ENCODE measurements around the gene EPHA8. TPM values are rescaled to one million over a fixed set of nuclear protein-coding genes. Genes with fewer than 3 reads are reported as not detected.

EPHA8 gene
- total RNA-seq, 2 experiments from 2014 or later: not detected

GRCh38 chr1:22534951-22535350 lies 28.3 kb upstream of the EPHA8 start:
- ChIA-PET POLR2A (no interaction called here), CTCF (no interaction called here)

GRCh38 chr1:22535399-22535798 lies 27.9 kb upstream of the EPHA8 start:
- ChIA-PET POLR2A (no interaction called here), CTCF (no interaction called here)

- ChIA-PET POLR2A (no interaction called here), CTCF (no interaction called here)
These were observed 26.8 kb upstream of the EPHA8 start for GRCh38 chr1:22536506-22536905.

DNA sequence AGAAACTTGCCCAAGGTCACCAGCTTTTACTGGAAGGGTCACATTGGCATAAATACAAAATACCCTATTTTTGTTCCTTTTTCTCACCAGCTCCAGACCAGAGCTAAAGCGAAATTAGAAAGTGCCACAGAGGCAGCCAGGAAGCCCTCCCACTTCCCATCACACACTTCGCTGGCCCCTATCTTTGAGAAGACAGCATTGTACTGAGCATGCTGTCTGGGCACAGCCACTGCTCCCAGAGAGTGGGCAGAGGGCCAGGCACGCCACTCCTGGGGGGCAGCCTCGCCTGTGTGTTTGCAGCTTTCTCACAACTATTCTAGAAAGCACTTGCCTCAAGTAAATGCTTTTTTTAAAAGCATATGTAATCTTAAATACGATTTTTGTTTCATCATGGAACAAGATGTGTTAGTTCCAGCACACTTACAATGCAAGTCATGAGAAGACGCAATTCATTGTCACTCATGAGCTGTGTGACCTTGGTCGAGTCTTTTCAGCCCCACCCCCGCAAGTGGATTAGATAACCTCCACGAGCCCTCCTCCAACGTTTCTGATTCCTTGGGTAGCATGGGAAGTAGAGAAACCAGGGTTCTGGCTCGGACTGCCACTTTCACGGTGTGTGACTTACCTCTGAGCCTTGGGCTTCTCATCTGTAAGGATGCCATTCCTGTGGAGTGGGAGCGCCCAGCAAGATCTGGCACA lies 25.7 kb upstream of the EPHA8 start:
- ChIA-PET CTCF (no interaction called here), POLR2A (no interaction called here)

- CTCF ChIA-PET: no interaction called here
- POLR2A ChIA-PET: no interaction called here
These were observed 23.7 kb upstream of the EPHA8 start for GRCh38 chr1:22539510-22540118.

GRCh38 chr1:22540337-22540736 lies 23.0 kb upstream of the EPHA8 start:
- POLR2A ChIA-PET: no interaction called here
- CTCF ChIA-PET: interaction anchor here (0.6 kb wide), 1 partner anchor 659 kb away, joined by 3 read pairs; no protein-coding TSS in a partner anchor

DNA sequence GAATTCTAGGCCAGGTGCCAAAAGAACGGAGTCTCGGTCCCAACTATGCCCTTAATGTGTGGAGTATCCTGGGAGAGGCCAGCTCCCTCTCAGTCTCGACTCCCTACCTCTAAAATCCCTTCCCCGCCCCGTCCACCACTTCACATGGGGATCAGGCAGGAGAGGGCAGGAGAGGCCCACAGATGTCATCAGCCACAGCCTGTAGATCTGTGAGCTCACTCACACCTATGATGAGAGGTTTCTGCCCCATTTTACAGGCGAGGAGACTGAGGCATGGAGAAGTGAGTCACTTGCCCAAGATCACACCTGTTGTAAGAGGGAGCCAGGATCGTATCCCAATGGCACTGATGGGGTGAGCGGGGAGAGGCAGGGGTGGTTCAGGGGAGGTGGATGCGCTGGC lies 20.4 kb upstream of the EPHA8 start:
- ChIA-PET CTCF (interaction anchor here (0.6 kb wide), 1 partner anchor 226 kb away, joined by 3 read pairs; no protein-coding TSS in a partner anchor), POLR2A (no interaction called here)

DNA sequence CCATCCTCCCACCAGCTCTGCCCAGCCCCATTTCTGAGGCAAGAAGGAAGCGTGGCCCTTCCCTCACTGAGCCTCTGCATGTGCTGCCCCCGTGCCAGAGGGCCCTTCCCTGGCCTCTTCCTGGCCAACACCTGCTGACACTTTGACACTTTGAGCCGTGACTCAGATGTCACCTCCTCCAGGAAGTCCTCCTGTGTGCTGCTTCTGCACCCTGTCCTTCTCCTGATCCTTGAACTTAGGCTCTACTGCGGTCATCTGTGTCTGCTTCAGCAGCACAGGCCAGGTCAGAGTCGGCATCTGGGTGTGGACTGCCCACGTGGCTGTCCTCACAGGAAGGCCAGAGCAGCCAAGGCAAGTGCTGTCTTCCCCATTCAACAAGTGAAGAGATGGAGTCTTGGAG lies 19.6 kb upstream of the EPHA8 start:
- ChIA-PET CTCF (no interaction called here), POLR2A (no interaction called here)

DNA sequence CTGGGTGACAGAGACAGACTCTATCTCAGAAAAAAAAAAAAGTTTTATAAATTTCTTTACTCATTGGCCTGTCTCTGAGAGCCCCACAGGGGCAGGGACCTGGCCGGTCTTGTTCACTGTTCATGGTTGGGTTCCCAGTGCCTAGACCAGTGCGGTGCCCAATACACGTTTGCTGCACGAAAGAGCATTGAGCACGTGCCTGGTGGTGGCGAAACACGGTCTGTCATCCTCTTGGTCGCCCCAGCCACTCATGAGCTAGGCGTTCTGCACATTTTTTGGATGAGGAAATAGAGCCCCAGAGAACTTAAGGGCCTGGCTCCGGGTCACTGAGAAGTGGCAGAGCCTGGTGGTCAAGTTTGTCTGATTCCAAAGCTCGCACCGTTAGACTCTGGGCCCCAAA lies 18.7 kb upstream of the EPHA8 start:
- CTCF ChIA-PET: no interaction called here
- POLR2A ChIA-PET: interaction anchor here (0.6 kb wide), 1 partner anchor 75 kb away, joined by 5 read pairs; no protein-coding TSS in a partner anchor

- CTCF ChIA-PET: no interaction called here
- POLR2A ChIA-PET: no interaction called here
These were observed 18.1 kb upstream of the EPHA8 start for GRCh38 chr1:22545141-22545540.

DNA sequence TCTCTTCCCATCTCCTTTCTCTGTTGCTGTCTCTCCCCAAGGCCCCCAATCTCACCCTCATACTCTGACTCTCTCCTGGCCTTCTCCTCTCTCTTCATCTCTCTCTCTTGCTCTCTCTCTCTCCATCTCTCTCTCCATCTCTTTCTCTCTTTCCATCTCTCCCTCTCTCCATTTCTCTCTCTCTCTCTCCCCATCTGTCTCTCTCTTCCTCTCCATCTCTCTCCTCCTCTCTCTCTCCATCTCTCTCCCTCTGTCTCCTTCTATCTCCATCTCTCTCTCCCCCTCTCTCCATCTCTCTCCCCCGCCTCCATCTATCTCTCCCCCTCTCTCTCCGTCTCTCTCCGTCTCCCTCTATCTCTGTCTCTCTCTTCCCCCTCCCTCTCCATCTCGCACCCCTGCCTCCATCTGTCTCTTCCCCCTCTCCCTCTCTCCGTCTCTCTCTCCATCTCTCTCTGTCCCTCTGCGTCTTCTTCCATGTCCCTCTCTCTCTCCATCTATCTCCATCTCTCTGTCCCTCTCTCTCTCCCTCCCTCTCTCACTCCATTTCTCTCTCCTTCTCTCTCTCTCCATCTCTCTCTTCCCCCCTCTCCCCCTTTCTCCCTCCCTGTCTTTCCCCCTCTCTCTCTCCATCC lies 16.0 kb upstream of the EPHA8 start:
- ChIA-PET POLR2A (no interaction called here), CTCF (no interaction called here)

GRCh38 chr1:22547818-22548462 lies 15.3 kb upstream of the EPHA8 start:
- ChIA-PET CTCF (no interaction called here), POLR2A (no interaction called here)

DNA sequence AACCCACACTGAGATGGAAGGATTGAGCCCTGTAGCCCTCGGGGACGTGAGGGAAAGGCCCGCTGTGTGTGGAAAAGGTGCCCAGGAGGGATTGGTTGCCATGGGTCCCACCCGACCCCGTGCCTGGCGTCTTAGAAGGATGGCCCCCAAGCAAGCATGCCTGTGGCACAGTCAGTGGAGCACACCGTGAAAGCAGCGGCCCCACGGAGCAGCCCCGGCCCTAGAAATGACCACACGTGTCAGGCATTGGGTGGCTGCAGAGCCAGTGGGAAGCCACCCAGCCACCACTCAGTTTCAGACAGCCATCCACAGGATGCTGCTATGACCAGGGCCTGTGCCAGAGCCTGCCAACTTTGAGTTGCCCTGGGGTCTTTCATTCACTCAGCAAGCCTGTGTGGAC lies 13.3 kb upstream of the EPHA8 start:
- ChIA-PET CTCF (no interaction called here), POLR2A (no interaction called here)

DNA sequence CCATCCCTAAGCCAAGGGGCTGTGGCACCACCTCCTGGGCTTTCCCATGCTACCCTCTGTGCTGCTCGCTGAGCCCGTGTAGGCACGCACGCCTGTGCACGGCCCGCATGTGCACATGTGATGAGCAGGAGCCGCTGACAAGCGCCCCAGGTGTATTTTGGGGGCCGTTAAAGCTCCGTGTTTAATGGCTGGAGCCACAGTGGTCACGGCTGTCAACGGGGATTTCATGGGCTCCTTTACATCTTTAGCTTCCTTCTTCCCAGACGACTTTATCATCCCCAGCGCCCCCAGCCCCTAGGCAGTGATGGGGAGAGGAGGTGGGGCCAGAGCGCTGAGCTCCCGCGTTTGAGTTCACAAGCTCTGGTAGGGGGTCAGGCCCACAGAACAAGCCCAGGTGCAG lies 11.7 kb upstream of the EPHA8 start:
- ChIA-PET POLR2A (no interaction called here), CTCF (no interaction called here)

DNA sequence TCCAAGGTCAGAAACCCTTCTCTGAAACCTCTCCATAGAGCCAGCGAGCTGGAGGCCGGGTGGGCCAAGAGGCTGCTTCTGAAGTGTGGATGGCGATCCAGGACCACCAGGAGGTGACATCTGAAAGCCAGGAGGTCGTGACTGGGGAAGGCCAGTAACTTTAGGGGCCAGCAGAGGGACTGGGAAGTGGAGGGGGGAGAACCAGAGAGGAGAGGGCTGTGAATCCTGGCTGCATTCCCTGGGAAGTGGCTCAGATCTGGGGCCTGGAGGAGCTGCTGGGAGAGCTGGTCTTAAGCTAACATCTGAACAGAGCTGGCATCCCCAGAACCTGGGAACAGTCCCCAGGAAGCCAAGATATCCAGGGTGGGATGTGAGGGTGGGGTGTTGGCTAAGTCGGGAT lies 11.3 kb upstream of the EPHA8 start:
- POLR2A ChIA-PET: no interaction called here
- CTCF ChIA-PET: no interaction called here

- ChIA-PET CTCF (no interaction called here), POLR2A (no interaction called here)
These were observed 10.0 kb upstream of the EPHA8 start for GRCh38 chr1:22553104-22553880.

DNA sequence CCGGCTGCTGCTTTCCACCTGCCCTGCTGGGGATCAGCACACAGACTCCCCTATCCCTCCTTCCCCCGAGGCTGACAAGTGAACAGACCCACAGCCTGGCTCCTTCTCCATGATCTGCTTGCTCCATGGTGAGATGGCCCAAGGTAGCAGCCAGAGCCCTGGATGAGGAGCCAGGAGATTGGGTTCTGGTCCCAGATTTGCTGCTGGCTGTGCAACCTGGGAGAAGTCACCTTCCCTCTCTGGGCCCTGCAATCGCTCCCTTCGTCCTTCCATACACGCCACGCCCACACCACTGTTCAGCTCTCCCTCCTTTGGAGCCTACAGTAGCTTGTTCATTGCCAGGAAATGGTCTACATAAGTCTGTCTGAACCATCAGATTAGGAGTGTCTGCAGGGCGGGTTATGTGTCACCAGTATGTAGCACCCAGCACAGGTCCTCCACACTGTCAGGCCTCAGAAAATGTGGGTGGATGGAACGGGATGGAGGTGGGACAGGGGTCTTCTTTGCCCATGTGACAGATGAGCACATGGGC lies 9.2 kb upstream of the EPHA8 start:
- CTCF ChIA-PET: no interaction called here
- POLR2A ChIA-PET: no interaction called here

DNA sequence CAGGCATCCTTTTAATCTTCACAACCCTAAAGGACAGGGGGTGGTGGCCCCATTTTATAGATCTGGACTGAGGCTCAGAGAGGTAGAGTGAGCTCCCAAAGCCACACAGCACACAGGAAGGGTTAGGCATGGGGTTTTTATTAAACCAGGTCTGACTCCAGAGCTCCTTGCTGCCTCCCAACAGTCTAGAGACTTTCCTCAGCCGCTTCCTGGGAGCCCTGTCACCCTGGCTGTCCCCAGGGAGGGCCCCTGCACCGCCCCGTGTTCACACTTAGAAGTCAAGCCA lies 8.0 kb upstream of the EPHA8 start:
- ChIA-PET CTCF (no interaction called here), POLR2A (no interaction called here)

GRCh38 chr1:22556391-22557104 lies 6.7 kb upstream of the EPHA8 start:
- CTCF ChIA-PET: no interaction called here
- POLR2A ChIA-PET: no interaction called here
